ENCODE measurements around the gene ASB16.

The ASB16 gene

GRCh38 chr17:44191369-44191768 lies 20.9 kb downstream of the ASB16 start:
- no peak overlapping the region for H3K4me3 ChIP-seq (ENCODE audit: control insufficient read depth, low read depth, low read length)
- TF ChIP-seq, protein P1, sequence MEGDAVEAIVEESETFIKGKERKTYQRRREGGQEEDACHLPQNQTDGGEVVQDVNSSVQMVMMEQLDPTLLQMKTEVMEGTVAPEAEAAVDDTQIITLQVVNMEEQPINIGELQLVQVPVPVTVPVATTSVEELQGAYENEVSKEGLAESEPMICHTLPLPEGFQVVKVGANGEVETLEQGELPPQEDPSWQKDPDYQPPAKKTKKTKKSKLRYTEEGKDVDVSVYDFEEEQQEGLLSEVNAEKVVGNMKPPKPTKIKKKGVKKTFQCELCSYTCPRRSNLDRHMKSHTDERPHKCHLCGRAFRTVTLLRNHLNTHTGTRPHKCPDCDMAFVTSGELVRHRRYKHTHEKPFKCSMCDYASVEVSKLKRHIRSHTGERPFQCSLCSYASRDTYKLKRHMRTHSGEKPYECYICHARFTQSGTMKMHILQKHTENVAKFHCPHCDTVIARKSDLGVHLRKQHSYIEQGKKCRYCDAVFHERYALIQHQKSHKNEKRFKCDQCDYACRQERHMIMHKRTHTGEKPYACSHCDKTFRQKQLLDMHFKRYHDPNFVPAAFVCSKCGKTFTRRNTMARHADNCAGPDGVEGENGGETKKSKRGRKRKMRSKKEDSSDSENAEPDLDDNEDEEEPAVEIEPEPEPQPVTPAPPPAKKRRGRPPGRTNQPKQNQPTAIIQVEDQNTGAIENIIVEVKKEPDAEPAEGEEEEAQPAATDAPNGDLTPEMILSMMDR (IDR thresholded peaks at IDR 0.05; ENCODE audit: control insufficient read depth, insufficient read depth, low read depth, low read length, missing control alignments): no peak
- DNase-seq (ENCODE audit: low read depth): no peak

GRCh38 chr17:44191941-44192496 lies 21.5 kb downstream of the ASB16 start:
- DNase-seq (ENCODE audit: low read depth): no peak
- TF ChIP-seq, protein P1 (IDR thresholded peaks at IDR 0.05; ENCODE audit: control insufficient read depth, insufficient read depth, low read depth, low read length, missing control alignments): no peak
- H3K4me3 ChIP-seq (ENCODE audit: control insufficient read depth, low read depth, low read length): no peak overlapping the region

GRCh38 chr17:44192750-44193149 lies 22.2 kb downstream of the ASB16 start:
- TF ChIP-seq, protein P1 (IDR thresholded peaks at IDR 0.05; ENCODE audit: control insufficient read depth, insufficient read depth, low read depth, low read length, missing control alignments): no peak
- no peak for DNase-seq (ENCODE audit: low read depth)
- H3K4me3 ChIP-seq (ENCODE audit: control insufficient read depth, low read depth, low read length): no peak overlapping the region

DNA sequence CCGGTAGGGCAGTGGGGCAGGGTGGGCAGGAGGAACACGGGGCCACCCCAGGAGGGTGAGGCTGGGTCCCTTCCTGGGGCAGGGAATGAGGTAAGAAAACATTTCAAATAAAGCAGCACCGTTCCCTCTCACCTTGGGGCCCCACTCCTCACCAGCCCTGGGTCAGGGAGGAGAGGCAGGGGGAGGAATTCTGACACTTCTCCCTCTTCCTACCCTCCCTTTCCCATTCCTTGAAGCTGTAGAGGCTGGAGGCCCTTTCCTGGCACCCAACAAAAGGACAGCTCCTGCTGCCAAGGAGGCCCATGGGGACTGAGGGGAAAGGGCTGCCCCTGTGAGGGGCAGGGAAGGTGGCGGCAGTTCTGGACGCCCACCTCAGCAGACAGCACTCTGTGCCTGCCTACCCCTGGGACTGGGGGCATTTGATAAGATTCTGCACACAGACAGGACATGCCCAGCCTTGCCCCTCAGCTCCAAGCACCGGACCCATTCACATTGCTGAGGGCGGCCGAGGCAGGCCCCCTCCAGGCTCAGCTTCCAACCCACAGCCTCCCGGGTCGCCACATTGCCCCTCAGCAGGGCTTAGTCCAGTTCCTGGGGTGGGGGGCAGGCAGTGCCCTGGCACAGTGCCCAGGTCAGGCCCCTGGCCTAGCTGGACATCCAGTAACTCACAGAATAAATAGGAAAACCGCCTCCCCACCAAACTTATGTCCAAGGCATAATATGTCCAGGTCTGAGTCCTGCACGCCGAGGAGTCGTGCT lies 23.0 kb downstream of the ASB16 start:
- H3K4me3 ChIP-seq (ENCODE audit: control insufficient read depth, low read depth, low read length): no peak overlapping the region
- no peak for DNase-seq (ENCODE audit: low read depth)
- TF ChIP-seq, protein P1 (IDR thresholded peaks at IDR 0.05; ENCODE audit: control insufficient read depth, insufficient read depth, low read depth, low read length, missing control alignments): no peak

DNA sequence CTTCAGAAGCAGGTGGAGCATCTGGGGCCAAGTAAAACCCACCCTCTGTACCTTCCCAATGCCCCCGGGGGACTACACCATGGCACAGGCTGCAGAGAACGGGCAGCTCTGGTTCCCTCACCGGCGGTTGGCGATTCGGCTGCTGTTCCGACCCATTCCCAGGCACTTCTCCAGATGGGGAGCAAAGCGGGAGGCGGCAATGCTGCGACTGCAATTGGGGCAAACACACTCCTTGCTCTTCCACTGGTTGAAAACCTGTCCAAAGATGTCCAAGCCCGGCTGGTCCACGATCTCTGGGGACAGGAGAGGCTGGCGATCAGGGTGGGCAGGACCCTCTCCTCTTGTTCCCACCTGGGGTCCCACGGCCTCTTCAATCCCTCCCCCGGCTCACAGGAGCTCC lies 26.6 kb downstream of the ASB16 start:
- TF ChIP-seq, protein P1 (IDR thresholded peaks at IDR 0.05; ENCODE audit: control insufficient read depth, insufficient read depth, low read depth, low read length, missing control alignments): no peak
- no peak overlapping the region for H3K4me3 ChIP-seq (ENCODE audit: control insufficient read depth, low read depth, low read length)
- DNase-seq (ENCODE audit: low read depth): no peak

GRCh38 chr17:44197980-44198720 lies 27.6 kb downstream of the ASB16 start:
- H3K4me3 ChIP-seq (ENCODE audit: control insufficient read depth, low read depth, low read length): peak overlapping the region; percentile 91
- TF ChIP-seq, protein P1 (IDR thresholded peaks at IDR 0.05; ENCODE audit: control insufficient read depth, insufficient read depth, low read depth, low read length, missing control alignments): peak; percentile 36
- no peak for DNase-seq (ENCODE audit: low read depth)

Measured in AG09309 (cell line).